PC-9 (cell line): ENCODE measurements around the gene CRYL1. TPM values are rescaled to one million over a fixed set of nuclear protein-coding genes. Genes with fewer than 3 reads are reported as not detected.

Experiments used
- BruUV-seq: library from RNA; stranded (reverse); fragments of 400-500 nt; replicated peaks from 2 replicates; lab custom pipeline; 2021; lab: Mats Ljungman, UMichigan
- CTCF ChIA-PET: fragments of 300-600 bp; sonication (Branson Sonifier 250); formaldehyde crosslinking; loops from one replicate; lab custom pipeline; 2022; ENCODE audit warnings: antibody characterized with exemption; lab: Charles Lee
- POLR2A ChIA-PET: fragments of 300-600 bp; sonication (Branson Sonifier 250); formaldehyde crosslinking; loops from one replicate; lab custom pipeline; 2022; ENCODE audit warnings: antibody characterized with exemption; ENCODE audit not compliant: unreplicated experiment; lab: Charles Lee
- DNase-seq, 2 experiments: peaks; one replicate each; pipeline versions ENCODE4 v3.0.0 to v3.0.0-alpha.2; 2015 to 2022; ENCODE audit warnings: mixed read lengths in 1 of 2
- H2AFZ ChIP-seq: fragments of 200-600 bp; sonication (generic); 2 replicates; pipeline ENCODE4 v1.8.1; 2017; ENCODE audit warnings: antibody characterized with exemption
- H3F3A ChIP-seq: fragments of 200-600 bp; sonication (generic); 2 replicates; pipeline ENCODE4 v1.8.1; 2017; ENCODE audit warnings: antibody characterized with exemption, mild to moderate bottlenecking, low read depth; ENCODE audit not compliant: insufficient read depth
- H3K27ac ChIP-seq: fragments of 200-600 bp; sonication (generic); 2 replicates; pipeline ENCODE4 v1.6.1; 2016; ENCODE audit warnings: mixed run types
- H3K27me3 ChIP-seq: fragments of 200-600 bp; sonication (generic); 2 replicates; pipeline ENCODE4 v1.6.1; 2016; ENCODE audit warnings: low read depth, mixed run types; ENCODE audit not compliant: insufficient read depth
- H3K36me3 ChIP-seq: fragments of 200-600 bp; sonication (generic); 2 replicates; pipeline ENCODE4 v1.6.1; 2016; ENCODE audit warnings: low read depth, mixed run types
- H3K4me1 ChIP-seq: fragments of 200-600 bp; sonication (generic); replicated peaks from 2 replicates; pipeline ENCODE4 v1.6.1; 2016; ENCODE audit warnings: mixed run types; ENCODE audit not compliant: insufficient read depth
- H3K4me2 ChIP-seq: fragments of 200-600 bp; sonication (generic); 2 replicates; pipeline ENCODE4 v1.6.1; 2017; ENCODE audit warnings: mixed run types
- H3K4me3 ChIP-seq: fragments of 200-600 bp; sonication (generic); 2 replicates; pipeline ENCODE4 v1.6.1; 2016; ENCODE audit warnings: mixed run types
- H3K79me2 ChIP-seq: fragments of 200-600 bp; sonication (generic); 2 replicates; pipeline ENCODE4 v1.6.1; 2017; ENCODE audit warnings: low read depth, mixed run types
- H3K9me2 ChIP-seq: fragments of 200-600 bp; sonication (generic); 2 replicates; pipeline ENCODE4 v1.8.1; 2017; ENCODE audit warnings: mild to moderate bottlenecking; ENCODE audit not compliant: insufficient read depth
- H3K9me3 ChIP-seq: fragments of 200-600 bp; sonication (generic); 2 replicates; pipeline ENCODE4 v1.8.1; 2016; ENCODE audit warnings: low read depth; ENCODE audit not compliant: insufficient read depth
- H4K20me1 ChIP-seq: fragments of 200-600 bp; sonication (generic); 2 replicates; pipeline ENCODE4 v1.8.1; 2017; ENCODE audit not compliant: insufficient read depth
- EZH2 ChIP-seq: fragments of 200-600 bp; sonication (generic); IDR thresholded peaks from 2 replicates; pipeline ENCODE4 v1.8.0; 2017; ENCODE audit warnings: antibody characterized with exemption, low read depth
- intact Hi-C: fragments of 100-400 bp; cut with micrococcal nuclease; formaldehyde crosslinking; loops from one replicate; pipeline ENCODE4 v1.10.0; 2022; ENCODE audit not compliant: unreplicated experiment
- total RNA-seq: library from RNA; stranded (reverse); gene quantifications from 2 replicates; pipeline ENCODE4 v1.2.3, GENCODE V29; 2021
- TF ChIP-seq, protein P1 (sequence below): fragments of 200-600 bp; sonication (generic); conservative IDR thresholded peaks from 2 replicates; pipeline ENCODE4 v1.6.1; 2017; ENCODE audit warnings: mixed run types, antibody characterized with exemption, mild to moderate bottlenecking, moderate library complexity

Gene CRYL1
- total RNA-seq, 1 experiment from 2014 or later, result 8.7 TPM

DNA sequence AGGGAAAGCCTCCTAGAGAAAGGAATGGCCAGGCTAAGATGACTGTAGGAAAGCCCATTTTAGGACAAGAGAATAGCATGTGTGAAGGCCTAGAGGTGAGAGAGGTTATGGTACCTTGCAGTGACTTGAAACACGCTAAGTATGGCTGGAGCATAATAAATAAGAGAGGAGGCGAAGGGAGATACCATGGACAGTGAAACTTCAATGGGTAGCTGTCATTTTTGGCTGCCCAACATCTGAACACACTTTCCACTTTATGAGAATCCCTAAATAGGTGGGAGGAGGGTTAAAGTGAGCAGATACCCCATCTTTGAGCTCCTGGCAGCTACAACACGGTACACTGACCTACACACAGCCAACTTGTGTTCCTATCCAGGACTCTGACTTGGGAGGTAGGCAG lies 33.3 kb upstream of the CRYL1 start:
- CTCF ChIA-PET, result no interaction called here
- Histone ChIP-seq H4K20me1 (no peaks in the 10 kb centered on the region), H3K4me3 (no peak overlapping the region), H3K4me1 (no peaks in the 10 kb centered on the region), H3K79me2 (no peaks in the 10 kb centered on the region), H3K27ac (no peak overlapping the region), H2AFZ (0 out of 2 replicates have a peak overlapping the region, but pooled peaks have one; percentile 27), H3K9me3 (no peaks in the 10 kb centered on the region), H3K9me2 (no peaks in the 10 kb centered on the region), H3K36me3 (no peaks in the 10 kb centered on the region), H3F3A (no peaks in the 10 kb centered on the region), H3K4me2 (no peak overlapping the region), H3K27me3 (no peaks in the 10 kb centered on the region)
- no peak for TF ChIP-seq EZH2
- TF ChIP-seq, protein P1, sequence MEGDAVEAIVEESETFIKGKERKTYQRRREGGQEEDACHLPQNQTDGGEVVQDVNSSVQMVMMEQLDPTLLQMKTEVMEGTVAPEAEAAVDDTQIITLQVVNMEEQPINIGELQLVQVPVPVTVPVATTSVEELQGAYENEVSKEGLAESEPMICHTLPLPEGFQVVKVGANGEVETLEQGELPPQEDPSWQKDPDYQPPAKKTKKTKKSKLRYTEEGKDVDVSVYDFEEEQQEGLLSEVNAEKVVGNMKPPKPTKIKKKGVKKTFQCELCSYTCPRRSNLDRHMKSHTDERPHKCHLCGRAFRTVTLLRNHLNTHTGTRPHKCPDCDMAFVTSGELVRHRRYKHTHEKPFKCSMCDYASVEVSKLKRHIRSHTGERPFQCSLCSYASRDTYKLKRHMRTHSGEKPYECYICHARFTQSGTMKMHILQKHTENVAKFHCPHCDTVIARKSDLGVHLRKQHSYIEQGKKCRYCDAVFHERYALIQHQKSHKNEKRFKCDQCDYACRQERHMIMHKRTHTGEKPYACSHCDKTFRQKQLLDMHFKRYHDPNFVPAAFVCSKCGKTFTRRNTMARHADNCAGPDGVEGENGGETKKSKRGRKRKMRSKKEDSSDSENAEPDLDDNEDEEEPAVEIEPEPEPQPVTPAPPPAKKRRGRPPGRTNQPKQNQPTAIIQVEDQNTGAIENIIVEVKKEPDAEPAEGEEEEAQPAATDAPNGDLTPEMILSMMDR, result no peak
- no peak for DNase-seq
- intact Hi-C loops, result no loop called here
- BruUV-seq, result no TSS peak
- POLR2A ChIA-PET, result no interaction called here

DNA sequence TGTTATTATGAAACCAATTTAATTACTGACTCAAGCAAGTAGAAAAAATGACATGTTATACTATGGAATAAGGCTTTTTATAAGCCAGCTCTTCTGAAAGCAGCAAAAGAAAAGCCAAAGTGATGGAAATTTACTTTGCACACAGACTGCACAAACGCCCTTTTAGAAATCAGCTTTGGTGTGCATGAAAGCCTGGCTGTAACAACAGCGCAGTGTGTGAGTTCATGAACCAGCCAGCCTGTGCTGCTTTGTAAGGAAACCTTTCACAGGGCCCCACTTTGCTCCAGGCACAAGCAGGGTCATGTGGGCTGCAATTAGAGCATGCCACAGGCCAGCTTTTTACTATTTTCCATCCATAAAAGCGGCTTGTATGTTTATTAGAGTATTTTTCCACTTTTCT lies 27.7 kb upstream of the CRYL1 start:
- H3K9me2 ChIP-seq, result no peaks in the 10 kb centered on the region
- no peaks in the 10 kb centered on the region for H3K27me3 ChIP-seq
- H3K79me2 ChIP-seq, result no peaks in the 10 kb centered on the region
- H4K20me1 ChIP-seq, result no peaks in the 10 kb centered on the region
- POLR2A ChIA-PET, result no interaction called here
- intact Hi-C loops, result no loop called here
- CTCF ChIA-PET, result no interaction called here
- no peaks in the 10 kb centered on the region for H3K36me3 ChIP-seq
- no peaks in the 10 kb centered on the region for H3K9me3 ChIP-seq
- no peak for TF ChIP-seq EZH2
- TF ChIP-seq, protein P1, result no peak
- DNase-seq, result no peak
- no peak overlapping the region for H3K27ac ChIP-seq
- H3K4me3 ChIP-seq, result no peak overlapping the region
- no peak overlapping the region for H2AFZ ChIP-seq
- H3K4me2 ChIP-seq, result no peak overlapping the region
- BruUV-seq, result no TSS peak
- H3K4me1 ChIP-seq, result no peaks in the 10 kb centered on the region
- H3F3A ChIP-seq, result no peaks in the 10 kb centered on the region

DNA sequence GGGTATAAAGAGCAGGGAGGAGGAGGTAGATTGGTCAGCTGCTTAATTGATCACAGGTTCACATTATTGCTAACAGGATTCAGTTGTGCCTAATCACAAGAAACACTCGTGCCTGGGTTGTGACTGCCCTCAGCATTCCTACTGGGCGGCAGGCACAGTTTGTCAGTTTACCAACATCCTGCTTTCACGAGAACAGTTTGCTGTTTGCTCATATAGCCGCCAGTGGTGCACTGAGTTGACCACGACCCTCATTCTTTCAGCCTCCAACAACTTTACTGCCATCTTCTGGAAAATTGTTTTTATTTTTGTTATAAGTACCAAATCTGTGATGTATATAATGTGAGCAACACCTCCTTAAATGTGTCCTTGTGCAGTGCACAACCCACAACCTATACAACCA lies 25.1 kb upstream of the CRYL1 start:
- no peak for DNase-seq
- POLR2A ChIA-PET, result no interaction called here
- Histone ChIP-seq H3K79me2 (no peaks in the 10 kb centered on the region), H3K27me3 (no peaks in the 10 kb centered on the region), H3K9me3 (no peaks in the 10 kb centered on the region), H3K27ac (no peak overlapping the region), H3K4me2 (no peak overlapping the region), H3K4me3 (no peak overlapping the region), H3K36me3 (no peaks in the 10 kb centered on the region), H3K4me1 (no peaks in the 10 kb centered on the region), H4K20me1 (no peaks in the 10 kb centered on the region), H3K9me2 (no peaks in the 10 kb centered on the region), H3F3A (no peaks in the 10 kb centered on the region), H2AFZ (no peak overlapping the region)
- no TSS peak for BruUV-seq
- no peak for TF ChIP-seq EZH2
- TF ChIP-seq, protein P1, result no peak
- intact Hi-C loops, result no loop called here
- CTCF ChIA-PET, result no interaction called here
